AG04450 (cell line): Measurements from ENCODE around the gene STK17A. TPM values are rescaled to one million over a fixed set of nuclear protein-coding genes. Genes with fewer than 3 reads are reported as not detected.
"Not testable (repeated sequence)": the region's sequence is repeated elsewhere in the genome, so short reads cannot be mapped to it uniquely, and the experiment has no call there.

Experiments used
- CTCF ChIA-PET: fragments of 300-600, 350-600 bp; formaldehyde crosslinking; extraction: SDS; loops from one replicate; lab custom pipeline; 2022; ENCODE audit warnings: antibody characterized with exemption, inconsistent platforms; lab: Charles Lee
- POLR2A ChIA-PET: fragments of 350-600 bp; formaldehyde crosslinking; extraction: SDS; loops from one replicate; lab custom pipeline; 2021; ENCODE audit warnings: antibody characterized with exemption, inconsistent platforms; lab: Yijun Ruan, JAX
- DNase-seq: peaks from one replicate; pipeline ENCODE4 v3.0.0-alpha.2; 2011; ENCODE audit warnings: low read depth, low spot score
- H3K27ac ChIP-seq: one replicate; pipeline ENCODE4 v1.5.1; 2012; ENCODE audit warnings: low read depth, low read length, control low read depth
- H3K27me3 ChIP-seq: one replicate; pipeline ENCODE4 v1.6.0; 2012; ENCODE audit warnings: low read length; ENCODE audit not compliant: control insufficient read depth, insufficient read depth
- H3K4me3 ChIP-seq: 2 replicates; pipeline ENCODE4 v1.5.1; 2011; ENCODE audit warnings: mild to moderate bottlenecking, low read depth, low read length, control low read depth
- H3K9me3 ChIP-seq: 2 replicates; pipeline ENCODE4 v1.5.1; 2012; ENCODE audit warnings: low read length; ENCODE audit not compliant: control insufficient read depth, insufficient read depth
- polyA plus RNA-seq: library from polyadenylated mRNA; depleted of rRNA; stranded (reverse); fragments of >200 nt; gene quantifications from 2 replicates; pipeline ENCODE4 v1.2.3, GENCODE V29; 2011
- TF ChIP-seq, protein P1 (sequence below): IDR thresholded peaks from 2 replicates; pipeline ENCODE4 v1.5.1; 2011; ENCODE audit warnings: low read depth, low read length, control low read depth, inconsistent platforms

Gene STK17A
- polyA plus RNA-seq, 1 experiment, result 39.7 TPM

- ChIA-PET CTCF (interaction anchor here (0.8 to 2.1 kb wide), 4 partner anchors 10 to 247 kb away, joined by 3 to 17 read pairs (median 6); partner anchors contain the start of gene STK17A), POLR2A (interaction anchor here (0.8 kb wide), 1 partner anchor 10 kb away, joined by 4 read pairs; no protein-coding TSS in a partner anchor)
- no peak for DNase-seq
- H3K9me3 ChIP-seq, result no peaks in the 10 kb centered on the region
- H3K27me3 ChIP-seq, result no peaks in the 10 kb centered on the region
- TF ChIP-seq, protein P1, sequence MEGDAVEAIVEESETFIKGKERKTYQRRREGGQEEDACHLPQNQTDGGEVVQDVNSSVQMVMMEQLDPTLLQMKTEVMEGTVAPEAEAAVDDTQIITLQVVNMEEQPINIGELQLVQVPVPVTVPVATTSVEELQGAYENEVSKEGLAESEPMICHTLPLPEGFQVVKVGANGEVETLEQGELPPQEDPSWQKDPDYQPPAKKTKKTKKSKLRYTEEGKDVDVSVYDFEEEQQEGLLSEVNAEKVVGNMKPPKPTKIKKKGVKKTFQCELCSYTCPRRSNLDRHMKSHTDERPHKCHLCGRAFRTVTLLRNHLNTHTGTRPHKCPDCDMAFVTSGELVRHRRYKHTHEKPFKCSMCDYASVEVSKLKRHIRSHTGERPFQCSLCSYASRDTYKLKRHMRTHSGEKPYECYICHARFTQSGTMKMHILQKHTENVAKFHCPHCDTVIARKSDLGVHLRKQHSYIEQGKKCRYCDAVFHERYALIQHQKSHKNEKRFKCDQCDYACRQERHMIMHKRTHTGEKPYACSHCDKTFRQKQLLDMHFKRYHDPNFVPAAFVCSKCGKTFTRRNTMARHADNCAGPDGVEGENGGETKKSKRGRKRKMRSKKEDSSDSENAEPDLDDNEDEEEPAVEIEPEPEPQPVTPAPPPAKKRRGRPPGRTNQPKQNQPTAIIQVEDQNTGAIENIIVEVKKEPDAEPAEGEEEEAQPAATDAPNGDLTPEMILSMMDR, result no peak
- no peak overlapping the region for H3K27ac ChIP-seq
- no peak overlapping the region for H3K4me3 ChIP-seq
Observed at GRCh38 chr7:43592326-43592725, 9.4 kb downstream of the STK17A start.

- no peak for DNase-seq
- H3K27ac ChIP-seq, result no peak overlapping the region
- TF ChIP-seq, protein P1, result no peak
- no peak overlapping the region for H3K4me3 ChIP-seq
- H3K9me3 ChIP-seq, result no peaks in the 10 kb centered on the region
- CTCF ChIA-PET, result interaction anchor here (0.8 to 1.4 kb wide), 3 partner anchors 10 to 246 kb away, joined by 3 to 7 read pairs (median 5); partner anchors contain the start of gene STK17A
- POLR2A ChIA-PET, result interaction anchor here (0.8 kb wide), 1 partner anchor 9 kb away, joined by 4 read pairs; no protein-coding TSS in a partner anchor
- no peaks in the 10 kb centered on the region for H3K27me3 ChIP-seq
Observed at GRCh38 chr7:43593010-43593409, 10.1 kb downstream of the STK17A start.

DNA sequence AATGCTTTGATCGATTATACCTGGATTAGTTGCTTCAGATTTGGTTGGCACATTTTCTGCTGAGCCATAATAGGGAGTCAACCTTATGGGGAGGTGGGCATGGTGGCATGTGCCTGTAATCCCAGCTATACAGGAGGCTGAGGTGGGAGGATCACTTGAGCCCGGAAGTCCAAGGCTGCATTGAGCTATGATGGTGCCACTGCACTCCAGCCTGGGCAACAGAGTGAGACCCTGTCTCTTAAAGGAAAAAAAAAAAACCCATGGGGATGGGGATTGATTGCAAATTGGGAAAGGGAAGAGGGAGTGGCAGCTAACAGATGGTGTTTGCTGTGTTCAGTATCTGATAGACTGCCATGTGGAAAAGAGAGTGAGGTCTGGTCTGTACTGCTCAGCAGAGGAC lies 11.1 kb downstream of the STK17A start:
- ChIA-PET CTCF (interaction anchor here (0.6 to 2.7 kb wide), 2 partner anchors 11 to 95 kb away, joined by 3 to 21 read pairs; partner anchors contain the start of gene STK17A), POLR2A (no interaction called here)
- Histone ChIP-seq H3K27ac (no peak overlapping the region), H3K4me3 (no peak overlapping the region), H3K9me3 (no peaks in the 10 kb centered on the region), H3K27me3 (no peaks in the 10 kb centered on the region)
- TF ChIP-seq, protein P1, result no peak
- no peak for DNase-seq

DNA sequence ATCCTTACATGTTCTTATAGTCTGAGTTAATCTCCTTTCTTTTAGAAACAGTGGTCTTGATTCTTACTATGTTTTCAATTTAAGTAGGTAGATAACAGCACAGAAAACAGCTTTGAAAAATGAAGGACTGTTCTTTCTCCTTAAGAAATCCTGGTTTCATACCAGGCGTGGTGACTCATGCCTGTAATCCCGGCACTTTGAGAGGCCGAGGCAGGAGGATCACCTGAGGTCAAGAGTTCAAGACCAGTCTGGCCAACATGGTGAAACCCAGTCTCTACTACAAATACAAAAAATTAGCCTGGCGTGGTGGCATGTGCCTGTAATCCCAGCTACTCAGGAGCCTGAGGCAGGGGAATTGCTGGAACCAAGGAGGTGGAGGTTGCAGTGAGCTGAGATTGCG lies 13.5 kb downstream of the STK17A start:
- CTCF ChIA-PET, result interaction anchor here (2.7 kb wide), 1 partner anchor 14 kb away, joined by 21 read pairs; the partner anchor contains the start of gene STK17A
- DNase-seq, POLR2A ChIA-PET, H3K27me3 ChIP-seq, H3K4me3 ChIP-seq, H3K27ac ChIP-seq, H3K9me3 ChIP-seq: not testable (repeated sequence)

- CTCF ChIA-PET, result no interaction called here
- DNase-seq, result no peak
- TF ChIP-seq, protein P1, result no peak
- no peak overlapping the region for H3K4me3 ChIP-seq
- H3K27ac ChIP-seq, result no peak overlapping the region
- no peaks in the 10 kb centered on the region for H3K9me3 ChIP-seq
- no peaks in the 10 kb centered on the region for H3K27me3 ChIP-seq
- POLR2A ChIA-PET, result no interaction called here
Observed at GRCh38 chr7:43600056-43600455, 17.1 kb downstream of the STK17A start.
